ENCODE measurements around the gene MPST. TPM values are rescaled to one million over a fixed set of nuclear protein-coding genes. Genes with fewer than 3 reads are reported as not detected.

The MPST gene
- total RNA-seq, 1 experiment from 2014 or later: 68.6 TPM

DNA sequence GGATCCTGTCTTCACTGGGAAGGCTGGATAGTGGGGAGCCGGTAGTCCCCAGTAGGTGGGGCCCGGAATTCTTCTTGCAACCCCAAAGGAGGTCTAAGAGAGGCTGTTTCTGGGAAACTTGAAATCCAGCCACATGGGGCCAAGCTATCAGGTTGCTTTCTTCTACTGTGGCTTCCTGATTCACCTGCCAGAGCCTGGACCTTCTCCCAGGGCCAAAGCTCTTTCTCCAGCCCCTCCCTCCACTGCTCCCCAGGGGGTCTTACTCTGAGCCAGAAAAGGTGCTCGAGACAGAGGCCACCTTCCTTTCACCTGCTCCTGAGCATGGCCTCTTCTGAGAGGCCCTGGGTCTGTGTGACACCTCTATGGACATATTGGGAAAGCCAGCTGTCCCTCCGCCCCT is 9.4 kb upstream of the MPST start (continued):
- TF ChIP-seq ZNF274 (IDR thresholded peaks at IDR 0.05; ENCODE audit: low read depth, low read length): no peak

GRCh38 chr22:37010976-37011375 is 8.6 kb upstream of the MPST start:
- Histone ChIP-seq H3K9me3 (ENCODE audit: control insufficient read depth in 1 of 2, insufficient read depth in 1 of 2, low read depth in 1 of 2, low read length in 2 of 2) (no peaks in the 10 kb centered on the region; a peak in 1 of 4 replicates), H3K4me3 (replicated peaks in 1 of 2; ENCODE audit: low read depth in 1 of 2, low read length in 2 of 2) (no peak overlapping the region), H3K9ac (ENCODE audit: low read length) (no peak overlapping the region), H3K4me1 (ENCODE audit: control insufficient read depth in 1 of 2, insufficient read depth in 2 of 2, low read length in 2 of 2) (peaks cover 2 to 12% of the 10 kb centered on the region in 2 experiments; a peak in 2 of 4 replicates), H3K27me3 (ENCODE audit: insufficient read depth, low read length) (no peaks in the 10 kb centered on the region), H3K27ac (ENCODE audit: low read depth, low read length) (no peak overlapping the region), H3K9me2 (ENCODE audit: insufficient read depth) (no peaks in the 10 kb centered on the region), H3K36me3 (ENCODE audit: control insufficient read depth in 1 of 2, insufficient read depth in 2 of 2, low read length in 2 of 2) (no peaks in the 10 kb centered on the region), H4K20me1 (ENCODE audit: insufficient read depth) (no peaks in the 10 kb centered on the region), H2AFZ (ENCODE audit: low read depth, low read length, poor library complexity, severe bottlenecking) (no peak overlapping the region), H3K79me2 (ENCODE audit: insufficient read depth, low read length) (no peaks in the 10 kb centered on the region), H3K4me2 (ENCODE audit: low read length) (no peak overlapping the region)
- TF ChIP-seq ZBTB33 (IDR thresholded peaks at IDR 0.05; ENCODE audit: extremely low read depth, insufficient replicate concordance, low read length): no peak
- no peak for TF ChIP-seq SIN3A (IDR thresholded peaks at IDR 0.05; ENCODE audit: low read depth)
- no peak for TF ChIP-seq ZFX (IDR thresholded peaks at IDR 0.05)
- TF ChIP-seq RAD21 (IDR thresholded peaks at IDR 0.05; ENCODE audit: low read depth): no peak
- TF ChIP-seq POLR2AphosphoS5 (IDR thresholded peaks at IDR 0.05; ENCODE audit: low read depth, low read length): no peak
- TF ChIP-seq REST (IDR thresholded peaks at IDR 0.05; ENCODE audit: low read depth): no peak
- TF ChIP-seq POLR2A (IDR thresholded peaks at IDR 0.05; ENCODE audit: borderline replicate concordance, extremely low read depth, insufficient read depth, insufficient read length): no peak
- no peak for TF ChIP-seq MAX (IDR thresholded peaks at IDR 0.05)
- no peak for TF ChIP-seq EZH2phosphoT487 (IDR thresholded peaks at IDR 0.05; ENCODE audit: borderline replicate concordance)
- TF ChIP-seq, protein P1, sequence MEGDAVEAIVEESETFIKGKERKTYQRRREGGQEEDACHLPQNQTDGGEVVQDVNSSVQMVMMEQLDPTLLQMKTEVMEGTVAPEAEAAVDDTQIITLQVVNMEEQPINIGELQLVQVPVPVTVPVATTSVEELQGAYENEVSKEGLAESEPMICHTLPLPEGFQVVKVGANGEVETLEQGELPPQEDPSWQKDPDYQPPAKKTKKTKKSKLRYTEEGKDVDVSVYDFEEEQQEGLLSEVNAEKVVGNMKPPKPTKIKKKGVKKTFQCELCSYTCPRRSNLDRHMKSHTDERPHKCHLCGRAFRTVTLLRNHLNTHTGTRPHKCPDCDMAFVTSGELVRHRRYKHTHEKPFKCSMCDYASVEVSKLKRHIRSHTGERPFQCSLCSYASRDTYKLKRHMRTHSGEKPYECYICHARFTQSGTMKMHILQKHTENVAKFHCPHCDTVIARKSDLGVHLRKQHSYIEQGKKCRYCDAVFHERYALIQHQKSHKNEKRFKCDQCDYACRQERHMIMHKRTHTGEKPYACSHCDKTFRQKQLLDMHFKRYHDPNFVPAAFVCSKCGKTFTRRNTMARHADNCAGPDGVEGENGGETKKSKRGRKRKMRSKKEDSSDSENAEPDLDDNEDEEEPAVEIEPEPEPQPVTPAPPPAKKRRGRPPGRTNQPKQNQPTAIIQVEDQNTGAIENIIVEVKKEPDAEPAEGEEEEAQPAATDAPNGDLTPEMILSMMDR (IDR thresholded peaks at IDR 0.05 in 2 of 3, conservative IDR thresholded peaks at IDR 0.05 in 1 of 3; ENCODE audit: borderline replicate concordance in 1 of 3, insufficient read depth in 1 of 3, low read depth in 2 of 3, low read length in 2 of 3): no peak
- TF ChIP-seq ELF1 (IDR thresholded peaks at IDR 0.05; ENCODE audit: borderline replicate concordance, low read depth): no peak
- TF ChIP-seq CBX3 (IDR thresholded peaks at IDR 0.05; ENCODE audit: low read depth): no peak
- TF ChIP-seq YY1 (IDR thresholded peaks at IDR 0.05; ENCODE audit: extremely low read depth, insufficient replicate concordance, low read depth, low read length): no peak
- TF ChIP-seq CEBPB (IDR thresholded peaks at IDR 0.05; ENCODE audit: low read depth): no peak
- RAD21 ChIA-PET (ENCODE audit: low non-redundant PET in 1 of 2, low total read pairs in 2 of 2, uncharacterized antibody in 2 of 2, unreplicated experiment in 2 of 2): no interaction called here
- DNase-seq (ENCODE audit: low read depth, low spot score) (no peak), ATAC-seq (no peak)
- CTCF ChIA-PET: no interaction called here
- intact Hi-C loops (cut with micrococcal nuclease): no loop called here
- BruUV-seq (replicated peaks): no TSS peak
- POLR2A ChIA-PET: no interaction called here
